Activated T-helper 1 cell treated with anti-CD3 and anti-CD28 coated beads, Interleukin-12 subunit alpha, Interleukin-12 subunit beta, Interleukin-2, Interleukin-4 antibody, amounts not matched to agents 30 ng/mL and 10 ng/mL and 1 ng/mL, durations not matched to agents 14 hours and 24 hours and 36 hours (primary cell): ENCODE measurements around the gene FASN. TPM values are rescaled to one million over a fixed set of nuclear protein-coding genes. Genes with fewer than 3 reads are reported as not detected.
A peak's percentile ranks its signal among the peaks of the same experiment; 100 is the strongest.

Experiments
- DNase-seq: peaks from one replicate; pipeline ENCODE4 v3.0.0; 2021; ENCODE audit warnings: low spot score
- H3K27ac Mint-ChIP-seq: one replicate; pipeline ENCODE4 v1.8.0; 2021; ENCODE audit warnings: mild to moderate bottlenecking, mixed read lengths
- H3K27me3 Mint-ChIP-seq: one replicate; pipeline ENCODE4 v1.8.0; 2022; ENCODE audit warnings: mild to moderate bottlenecking, moderate library complexity, mixed read lengths; ENCODE audit not compliant: insufficient read depth
- H3K36me3 Mint-ChIP-seq: one replicate; pipeline ENCODE4 v1.8.0; 2021; ENCODE audit warnings: low read depth, mixed read lengths
- H3K4me1 Mint-ChIP-seq: one replicate; pipeline ENCODE4 v1.8.0; 2021; ENCODE audit warnings: low read depth, mixed read lengths
- H3K4me3 Mint-ChIP-seq: one replicate; pipeline ENCODE4 v1.8.0; 2021; ENCODE audit warnings: mild to moderate bottlenecking, moderate library complexity, mixed read lengths
- H3K9me3 Mint-ChIP-seq: one replicate; pipeline ENCODE4 v1.8.0; 2021; ENCODE audit warnings: mixed read lengths
- intact Hi-C: fragments of 100-400 bp; cut with micrococcal nuclease; formaldehyde crosslinking; loops from one replicate; pipeline ENCODE4 v1.15.1; 2024
- total RNA-seq: library from RNA; stranded (reverse); gene quantifications from 2 replicates; pipeline ENCODE4 v1.2.3, GENCODE V29; 2022

FASN gene
- total RNA-seq, 1 donor from 2014 or later: 421 TPM

GRCh38 chr17:82062076-82062983, 35.7 kb downstream of the FASN start:
- intact Hi-C loops: no loop called here
- Mint-ChIP-seq H3K27me3 (no peaks in the 10 kb centered on the region), H3K36me3 (peaks cover 6% of the 10 kb centered on the region), H3K27ac (no peak overlapping the region), H3K9me3 (no peaks in the 10 kb centered on the region), H3K4me3 (peak overlapping the region; percentile 42), H3K4me1 (no peaks in the 10 kb centered on the region)
- DNase-seq: no peak

DNA sequence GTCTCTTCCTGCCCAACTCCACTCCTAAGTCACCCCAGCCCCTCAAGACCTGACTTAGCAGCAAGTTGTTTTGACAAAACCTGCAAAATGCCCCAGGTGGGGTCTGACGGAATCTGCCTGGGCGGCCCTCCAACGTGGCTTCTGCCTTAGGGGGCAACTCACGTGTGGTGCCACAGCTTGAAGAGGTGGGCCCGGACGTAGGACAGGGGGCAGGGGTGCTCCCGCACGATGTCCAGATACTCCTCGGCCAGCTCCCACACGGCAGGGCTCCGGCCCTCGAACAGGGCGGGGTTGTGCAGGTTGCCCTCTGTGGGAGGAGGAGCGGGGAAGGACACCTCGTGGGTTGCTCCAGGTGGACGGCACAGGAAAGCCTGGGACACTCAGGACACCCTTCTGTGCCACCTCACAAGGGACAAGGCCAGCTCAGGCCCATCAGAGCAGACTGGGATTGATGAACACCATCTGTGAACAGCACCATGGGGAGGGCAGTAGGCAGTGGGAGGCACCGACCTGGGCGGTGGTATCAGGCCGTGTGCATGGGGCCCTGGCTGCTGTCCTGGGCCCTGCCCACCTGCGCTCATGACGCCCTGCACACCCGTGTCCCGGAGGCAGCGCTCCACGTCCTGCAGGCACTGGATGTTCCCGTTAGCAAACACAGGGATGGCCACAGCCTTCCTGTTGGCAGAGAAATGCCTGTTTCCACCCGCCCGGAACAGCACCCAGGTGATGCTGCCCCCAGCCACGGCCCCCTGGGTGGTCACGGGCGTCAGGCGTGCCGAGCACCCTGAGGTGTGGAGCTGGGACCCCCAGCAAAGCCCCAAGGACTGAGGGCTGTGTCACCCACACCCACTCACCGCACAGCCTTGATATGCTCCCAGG, 36.8 kb downstream of the FASN start:
- H3K4me1 Mint-ChIP-seq: no peaks in the 10 kb centered on the region
- DNase-seq: no peak
- H3K9me3 Mint-ChIP-seq: no peaks in the 10 kb centered on the region
- intact Hi-C loops: no loop called here
- H3K4me3 Mint-ChIP-seq: no peak overlapping the region
- H3K36me3 Mint-ChIP-seq: peaks cover 6% of the 10 kb centered on the region
- no peak overlapping the region for H3K27ac Mint-ChIP-seq
- no peaks in the 10 kb centered on the region for H3K27me3 Mint-ChIP-seq

GRCh38 chr17:82060614-82061013, 37.4 kb downstream of the FASN start:
- no peak for DNase-seq
- intact Hi-C loops: no loop called here
- Mint-ChIP-seq H3K36me3 (peaks cover 3% of the 10 kb centered on the region), H3K4me1 (no peaks in the 10 kb centered on the region), H3K9me3 (no peaks in the 10 kb centered on the region), H3K27me3 (no peaks in the 10 kb centered on the region), H3K27ac (no peak overlapping the region), H3K4me3 (no peak overlapping the region)

- Mint-ChIP-seq H3K36me3 (peaks cover 3% of the 10 kb centered on the region), H3K27ac (no peak overlapping the region), H3K27me3 (no peaks in the 10 kb centered on the region), H3K4me3 (no peak overlapping the region), H3K4me1 (no peaks in the 10 kb centered on the region), H3K9me3 (no peaks in the 10 kb centered on the region)
- intact Hi-C loops: no loop called here
- DNase-seq: no peak
These were observed 38.0 kb downstream of the FASN start for GRCh38 chr17:82060001-82060380.

DNA sequence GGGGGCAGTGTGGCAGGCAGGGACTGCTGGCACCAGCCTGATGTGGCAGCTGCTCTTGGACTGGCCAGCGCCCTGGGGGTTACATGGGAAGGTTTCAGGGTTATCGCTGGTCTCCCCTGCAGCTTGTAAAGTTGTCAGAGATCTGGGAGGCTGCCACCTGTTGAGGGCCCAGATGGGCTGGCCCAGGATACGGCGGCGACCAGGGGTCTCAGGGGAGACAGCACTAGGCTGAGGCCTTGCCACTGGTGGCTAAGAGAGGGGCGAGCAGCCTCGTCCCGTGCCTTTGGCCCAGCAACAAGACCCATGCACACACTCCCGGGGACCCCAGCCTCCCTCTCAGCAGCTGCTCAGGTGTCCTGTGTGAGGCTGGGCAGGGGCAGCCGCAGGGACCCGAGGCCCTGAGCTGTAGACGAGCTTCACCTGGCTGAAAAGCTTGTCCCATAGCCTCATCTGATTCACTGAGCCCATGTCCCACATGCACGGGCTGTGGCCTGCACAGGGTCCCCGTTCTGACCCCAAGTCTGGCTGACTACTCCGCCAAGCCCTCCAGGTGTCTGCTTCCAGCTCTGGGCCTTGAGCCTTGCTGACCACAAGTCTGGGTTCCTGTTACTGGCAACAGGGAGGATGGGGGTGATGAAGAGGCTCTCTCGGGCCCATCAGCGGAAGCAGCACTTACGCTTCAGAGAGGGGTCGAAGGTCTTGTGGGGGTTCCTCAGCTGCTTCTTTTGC, 38.6 kb downstream of the FASN start:
- intact Hi-C loops: no loop called here
- no peak for DNase-seq
- H3K9me3 Mint-ChIP-seq: no peaks in the 10 kb centered on the region
- no peaks in the 10 kb centered on the region for H3K27me3 Mint-ChIP-seq
- H3K36me3 Mint-ChIP-seq: peaks cover 5% of the 10 kb centered on the region
- no peak overlapping the region for H3K27ac Mint-ChIP-seq
- H3K4me1 Mint-ChIP-seq: no peaks in the 10 kb centered on the region
- H3K4me3 Mint-ChIP-seq: no peak overlapping the region

DNA sequence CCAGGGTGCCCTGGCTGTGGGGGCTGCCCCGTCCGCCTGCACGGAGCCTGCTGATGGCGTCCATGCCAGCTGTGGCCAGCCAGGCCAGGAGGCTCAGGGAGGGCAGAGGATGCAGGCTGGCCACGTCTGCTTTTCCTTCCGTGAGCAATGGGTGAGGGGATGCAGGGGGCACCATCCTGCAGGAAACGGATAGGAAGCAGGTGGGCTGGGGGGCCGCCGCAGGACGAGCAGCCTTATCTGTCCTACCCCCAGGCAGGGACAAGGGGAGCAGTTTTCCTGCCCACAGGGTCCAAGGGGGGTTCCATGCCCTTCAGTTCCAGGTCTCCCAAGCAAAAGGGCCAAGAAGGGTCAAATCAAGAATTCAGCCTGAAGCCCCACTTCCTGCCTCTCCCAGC, 39.2 kb downstream of the FASN start:
- H3K4me1 Mint-ChIP-seq: no peaks in the 10 kb centered on the region
- no peak overlapping the region for H3K4me3 Mint-ChIP-seq
- intact Hi-C loops: no loop called here
- H3K27ac Mint-ChIP-seq: no peak overlapping the region
- DNase-seq: no peak
- no peaks in the 10 kb centered on the region for H3K27me3 Mint-ChIP-seq
- H3K36me3 Mint-ChIP-seq: peaks cover 5% of the 10 kb centered on the region
- no peaks in the 10 kb centered on the region for H3K9me3 Mint-ChIP-seq

DNA sequence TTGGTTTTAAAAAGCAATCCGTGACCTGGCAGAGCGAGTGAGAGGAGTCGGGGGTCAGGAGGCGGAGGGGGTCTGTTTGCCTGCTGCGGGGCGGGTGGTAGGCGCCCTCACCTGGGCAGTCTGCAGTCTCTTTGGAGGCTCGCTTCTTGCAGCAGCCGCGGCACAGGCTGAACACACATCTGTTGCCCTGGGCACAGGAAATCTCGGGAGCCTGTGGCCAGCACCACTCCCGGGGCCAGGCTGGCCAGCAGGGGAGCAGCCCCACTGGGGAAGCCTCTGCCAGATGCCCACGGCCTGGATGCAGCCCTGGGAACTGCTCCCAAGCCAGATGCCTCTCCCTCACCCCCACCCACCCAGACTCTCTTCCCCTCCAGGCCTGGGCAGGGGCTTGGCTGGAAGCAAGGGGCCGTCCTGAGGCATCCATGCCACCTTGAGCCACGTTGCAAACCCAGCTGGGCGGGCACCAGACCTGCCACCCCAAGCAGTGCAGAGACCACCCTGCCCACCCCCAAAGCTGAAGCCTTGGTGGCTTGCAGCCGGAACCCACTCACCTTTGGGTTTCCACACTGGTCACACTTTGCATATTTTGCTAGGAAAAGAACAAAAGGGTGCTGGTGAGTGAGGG, 39.7 kb downstream of the FASN start:
- H3K4me3 Mint-ChIP-seq: no peak overlapping the region
- H3K27ac Mint-ChIP-seq: peak overlapping the region; percentile 12
- peaks cover 5% of the 10 kb centered on the region for H3K36me3 Mint-ChIP-seq
- intact Hi-C loops: no loop called here
- H3K27me3 Mint-ChIP-seq: no peaks in the 10 kb centered on the region
- no peak for DNase-seq
- H3K4me1 Mint-ChIP-seq: no peaks in the 10 kb centered on the region
- H3K9me3 Mint-ChIP-seq: no peaks in the 10 kb centered on the region

DNA sequence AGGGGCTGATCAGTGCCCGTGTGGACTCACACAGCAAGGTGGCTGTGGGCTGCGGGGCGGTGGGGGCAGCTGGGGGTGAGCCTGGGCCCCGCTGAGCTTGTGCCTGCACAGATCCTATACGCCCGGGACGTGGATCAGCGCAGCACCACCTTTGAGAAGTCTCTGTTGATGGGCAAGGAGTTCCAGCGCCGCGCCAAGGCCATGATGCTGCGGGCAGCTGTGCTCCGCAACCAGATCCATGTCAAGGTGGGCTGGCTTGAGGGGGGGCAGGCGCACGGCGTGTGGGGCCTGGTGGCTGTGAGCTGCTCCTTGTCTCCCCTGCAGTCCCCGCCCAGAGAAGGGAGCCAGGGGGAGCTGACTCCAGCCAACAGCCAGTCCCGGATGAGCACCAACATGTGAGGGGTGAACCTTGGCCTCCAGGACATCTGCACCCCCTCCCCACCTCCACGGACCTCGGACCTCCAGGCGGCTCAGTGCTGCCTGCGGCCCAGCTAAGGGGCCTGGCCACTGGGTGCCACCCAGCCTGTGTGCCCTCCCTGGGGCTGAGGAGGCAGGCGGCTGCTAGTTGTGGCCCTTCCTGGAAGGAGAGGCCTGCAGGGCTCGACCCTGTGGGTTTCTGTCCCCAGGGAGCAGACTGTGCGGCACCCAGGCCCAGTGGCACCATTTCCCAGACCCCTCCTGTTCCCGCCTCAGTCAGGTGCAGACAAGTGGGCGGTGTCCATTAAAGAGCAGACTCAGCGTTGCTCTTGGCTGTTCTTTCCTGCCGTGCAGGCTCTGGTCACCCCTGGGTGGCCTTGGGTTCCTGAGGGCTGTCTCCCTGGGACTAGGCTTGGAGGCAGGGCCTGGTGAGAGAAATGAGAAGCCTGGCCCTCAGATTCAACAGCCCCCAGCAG, 41.1 kb downstream of the FASN start:
- no peaks in the 10 kb centered on the region for H3K9me3 Mint-ChIP-seq
- H3K27me3 Mint-ChIP-seq: no peaks in the 10 kb centered on the region
- DNase-seq: no peak
- no peak overlapping the region for H3K4me3 Mint-ChIP-seq
- H3K4me1 Mint-ChIP-seq: no peaks in the 10 kb centered on the region
- peaks cover 3% of the 10 kb centered on the region for H3K36me3 Mint-ChIP-seq
- no peak overlapping the region for H3K27ac Mint-ChIP-seq
- intact Hi-C loops: no loop called here

- H3K27ac Mint-ChIP-seq: no peak overlapping the region
- intact Hi-C loops: no loop called here
- no peaks in the 10 kb centered on the region for H3K9me3 Mint-ChIP-seq
- peaks cover 3% of the 10 kb centered on the region for H3K36me3 Mint-ChIP-seq
- no peaks in the 10 kb centered on the region for H3K4me1 Mint-ChIP-seq
- no peak overlapping the region for H3K4me3 Mint-ChIP-seq
- DNase-seq: no peak
- H3K27me3 Mint-ChIP-seq: no peaks in the 10 kb centered on the region
These were observed 41.9 kb downstream of the FASN start for GRCh38 chr17:82055965-82056728.

- Mint-ChIP-seq H3K4me1 (peaks cover 6% of the 10 kb centered on the region), H3K9me3 (no peaks in the 10 kb centered on the region), H3K36me3 (peaks cover 3% of the 10 kb centered on the region), H3K4me3 (no peak overlapping the region), H3K27ac (no peak overlapping the region), H3K27me3 (no peaks in the 10 kb centered on the region)
- DNase-seq: no peak
- intact Hi-C loops: no loop called here
These were observed 42.7 kb downstream of the FASN start for GRCh38 chr17:82055023-82055964.
